GM12892 (cell line): Measurements from ENCODE around the gene DSTYK.

Experiments used
- POLR2A ChIP-seq: IDR thresholded peaks from 2 replicates; pipeline ENCODE4 v1.6.1; 2011; ENCODE audit warnings: low read depth, low read length, control low read depth
- TAF1 ChIP-seq: IDR thresholded peaks from 2 replicates; pipeline ENCODE4 v1.6.1; 2011; ENCODE audit warnings: low read depth, mild to moderate bottlenecking, control low read depth, low read length, borderline replicate concordance

- TF ChIP-seq POLR2A, result no peak
- no peak for TF ChIP-seq TAF1
These were observed 33.6 kb upstream of the DSTYK start for GRCh38 chr1:205245096-205245495.
